ENCODE measurements around the gene TRAF5.

TRAF5 gene

DNA sequence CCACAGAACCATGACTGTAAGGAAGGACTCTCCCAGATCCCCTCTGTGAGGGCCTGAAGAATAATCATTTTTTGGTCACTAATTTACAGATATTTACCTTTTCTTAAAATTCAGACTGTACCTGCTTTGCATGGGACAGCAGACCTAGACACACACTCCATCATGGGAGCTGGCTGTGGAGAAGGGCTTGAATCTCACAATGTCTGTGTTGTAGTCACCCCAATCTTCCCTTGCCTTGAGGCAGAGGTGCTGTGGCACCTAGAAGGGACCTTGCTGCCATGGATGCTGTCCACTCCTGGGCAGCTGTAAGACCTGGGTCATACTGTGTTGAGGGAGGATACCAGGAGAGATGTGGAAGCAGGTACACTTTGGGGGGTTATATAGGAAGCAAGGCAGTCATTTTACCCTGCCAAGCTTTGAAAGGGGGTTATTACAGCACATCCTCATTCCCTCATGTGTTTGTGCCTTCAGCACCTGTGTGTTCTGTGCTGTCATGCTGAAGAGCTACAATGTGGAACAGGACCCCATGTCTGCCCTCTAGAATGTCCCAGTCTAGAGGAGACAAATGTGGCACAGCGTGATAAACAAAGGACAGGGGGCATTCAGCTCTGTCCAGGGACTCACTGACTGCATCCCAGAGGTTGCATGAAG is 27.1 kb downstream of the TRAF5 start:
- no peak overlapping the region for H3K4me3 ChIP-seq (ENCODE audit: low read depth, low read length)
- no peak for DNase-seq (ENCODE audit: low read depth, low spot score)
- CTCF ChIA-PET: interaction anchor here (1.3 kb wide), 1 partner anchor 30 kb away, joined by 7 read pairs; no protein-coding TSS in a partner anchor
- POLR2A ChIA-PET: no interaction called here
- TF ChIP-seq, protein P1, sequence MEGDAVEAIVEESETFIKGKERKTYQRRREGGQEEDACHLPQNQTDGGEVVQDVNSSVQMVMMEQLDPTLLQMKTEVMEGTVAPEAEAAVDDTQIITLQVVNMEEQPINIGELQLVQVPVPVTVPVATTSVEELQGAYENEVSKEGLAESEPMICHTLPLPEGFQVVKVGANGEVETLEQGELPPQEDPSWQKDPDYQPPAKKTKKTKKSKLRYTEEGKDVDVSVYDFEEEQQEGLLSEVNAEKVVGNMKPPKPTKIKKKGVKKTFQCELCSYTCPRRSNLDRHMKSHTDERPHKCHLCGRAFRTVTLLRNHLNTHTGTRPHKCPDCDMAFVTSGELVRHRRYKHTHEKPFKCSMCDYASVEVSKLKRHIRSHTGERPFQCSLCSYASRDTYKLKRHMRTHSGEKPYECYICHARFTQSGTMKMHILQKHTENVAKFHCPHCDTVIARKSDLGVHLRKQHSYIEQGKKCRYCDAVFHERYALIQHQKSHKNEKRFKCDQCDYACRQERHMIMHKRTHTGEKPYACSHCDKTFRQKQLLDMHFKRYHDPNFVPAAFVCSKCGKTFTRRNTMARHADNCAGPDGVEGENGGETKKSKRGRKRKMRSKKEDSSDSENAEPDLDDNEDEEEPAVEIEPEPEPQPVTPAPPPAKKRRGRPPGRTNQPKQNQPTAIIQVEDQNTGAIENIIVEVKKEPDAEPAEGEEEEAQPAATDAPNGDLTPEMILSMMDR (IDR thresholded peaks at IDR 0.05; ENCODE audit: insufficient read depth, low read length, missing control alignments): no peak

DNA sequence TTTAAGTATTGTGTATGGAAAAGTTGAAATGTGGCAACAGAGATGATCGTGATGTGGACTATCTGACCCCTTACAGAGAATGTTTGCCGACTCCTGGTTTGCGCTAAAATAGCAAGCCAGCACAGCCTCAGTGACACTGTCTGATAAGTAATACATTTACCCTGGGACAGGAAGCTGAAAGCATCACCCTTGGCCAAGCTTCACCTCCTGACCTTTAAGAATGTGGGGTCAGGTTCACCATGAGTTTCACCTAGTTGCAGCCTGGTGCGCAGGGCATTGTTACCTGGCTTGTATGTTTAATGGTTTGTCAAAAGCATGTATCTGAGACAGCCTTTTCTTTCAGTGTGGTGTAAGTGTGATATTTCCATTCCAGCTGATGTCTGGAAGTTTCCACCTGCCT is 29.2 kb downstream of the TRAF5 start:
- TF ChIP-seq, protein P1 (IDR thresholded peaks at IDR 0.05; ENCODE audit: insufficient read depth, low read length, missing control alignments): no peak
- POLR2A ChIA-PET: no interaction called here
- CTCF ChIA-PET: interaction anchor here (1.5 to 3.4 kb wide), 3 partner anchors 8 to 33 kb away, joined by 4 to 11 read pairs (median 6); no protein-coding TSS in a partner anchor
- H3K4me3 ChIP-seq (ENCODE audit: low read depth, low read length): no peak overlapping the region
- DNase-seq (ENCODE audit: low read depth, low spot score): no peak

DNA sequence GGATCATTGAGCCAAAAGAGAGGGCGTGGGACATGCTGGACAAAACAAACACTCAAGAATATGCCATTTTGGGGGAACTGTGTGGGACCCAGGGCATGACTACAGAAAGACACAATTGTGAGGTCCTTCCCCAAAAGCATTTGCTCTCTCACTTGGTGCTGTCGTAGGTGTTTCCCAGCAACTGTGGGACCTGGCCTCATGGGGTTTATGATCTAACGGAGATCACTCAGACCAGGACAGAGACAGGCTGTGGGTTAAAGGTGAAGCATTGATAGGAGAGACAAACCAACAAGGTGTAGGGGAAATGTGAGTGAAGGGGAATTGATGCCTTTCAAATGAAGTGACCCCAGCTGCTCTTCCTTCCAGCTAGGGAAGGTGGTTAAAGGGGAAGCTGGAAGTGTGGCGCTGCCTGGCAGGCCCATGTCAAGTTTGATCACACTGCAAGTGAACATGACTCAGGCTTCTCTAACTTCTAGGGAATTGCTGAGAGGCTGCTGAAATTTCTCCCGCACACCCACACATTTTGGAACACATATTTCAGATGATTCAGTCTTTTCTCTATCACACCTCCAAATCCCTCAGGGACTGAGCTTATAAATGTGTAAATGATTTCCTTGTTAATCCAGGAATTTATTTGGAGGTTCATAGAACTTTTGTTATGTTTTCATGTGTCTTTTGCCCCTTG is 30.2 kb downstream of the TRAF5 start:
- CTCF ChIA-PET: interaction anchor here (1.2 to 3.4 kb wide), 4 partner anchors 9 to 34 kb away, joined by 4 to 11 read pairs (median 6); no protein-coding TSS in a partner anchor
- H3K4me3 ChIP-seq (ENCODE audit: low read depth, low read length): no peak overlapping the region
- POLR2A ChIA-PET: no interaction called here
- TF ChIP-seq, protein P1 (IDR thresholded peaks at IDR 0.05; ENCODE audit: insufficient read depth, low read length, missing control alignments): no peak
- DNase-seq (ENCODE audit: low read depth, low spot score): no peak

DNA sequence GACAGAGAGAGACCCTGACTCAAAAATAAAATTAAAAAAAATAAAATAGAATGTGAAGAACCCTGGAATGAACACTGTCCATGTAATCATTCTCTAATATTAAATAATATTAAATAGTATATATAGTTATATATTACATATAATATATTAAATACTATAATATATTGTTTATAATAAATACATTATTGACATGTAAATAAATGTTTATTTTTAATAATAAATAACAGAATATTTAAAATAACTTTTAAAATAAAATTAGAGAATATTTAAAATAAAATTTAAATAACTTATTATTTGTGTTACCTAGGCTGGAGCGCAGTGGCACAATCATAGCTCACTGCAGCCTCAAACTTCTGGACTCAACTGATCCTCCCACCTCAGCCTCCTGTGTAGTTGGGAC is 32.1 kb downstream of the TRAF5 start:
- ChIA-PET POLR2A (no interaction called here), CTCF (interaction anchor here (1.2 to 1.5 kb wide), 2 partner anchors 111 to 155 kb away, joined by 3 to 4 read pairs; no protein-coding TSS in a partner anchor)
- DNase-seq (ENCODE audit: low read depth, low spot score): no peak
- H3K4me3 ChIP-seq (ENCODE audit: low read depth, low read length): no peak overlapping the region
- TF ChIP-seq, protein P1 (IDR thresholded peaks at IDR 0.05; ENCODE audit: insufficient read depth, low read length, missing control alignments): no peak

DNA sequence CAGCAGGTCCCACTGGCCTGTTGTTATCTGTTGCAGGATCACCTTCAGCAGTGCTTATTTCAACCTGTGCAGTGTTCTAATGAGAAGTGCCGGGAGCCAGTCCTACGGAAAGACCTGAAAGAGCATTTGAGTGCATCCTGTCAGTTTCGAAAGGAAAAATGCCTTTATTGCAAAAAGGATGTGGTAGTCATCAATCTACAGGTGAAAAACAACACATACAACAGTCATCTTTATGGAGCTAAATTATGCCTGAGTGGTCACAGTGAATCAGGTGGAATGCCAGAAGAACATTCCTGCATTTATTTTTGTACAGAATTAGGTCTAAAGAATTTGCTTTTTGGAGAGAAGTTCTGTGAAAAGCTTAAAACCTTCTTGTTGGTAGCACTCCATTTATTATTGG is 33.2 kb downstream of the TRAF5 start:
- POLR2A ChIA-PET: no interaction called here
- CTCF ChIA-PET: interaction anchor here (2.3 kb wide), 1 partner anchor 111 kb away, joined by 10 read pairs; no protein-coding TSS in a partner anchor
- no peak overlapping the region for H3K4me3 ChIP-seq (ENCODE audit: low read depth, low read length)
- TF ChIP-seq, protein P1 (IDR thresholded peaks at IDR 0.05; ENCODE audit: insufficient read depth, low read length, missing control alignments): no peak
- DNase-seq (ENCODE audit: low read depth, low spot score): no peak

DNA sequence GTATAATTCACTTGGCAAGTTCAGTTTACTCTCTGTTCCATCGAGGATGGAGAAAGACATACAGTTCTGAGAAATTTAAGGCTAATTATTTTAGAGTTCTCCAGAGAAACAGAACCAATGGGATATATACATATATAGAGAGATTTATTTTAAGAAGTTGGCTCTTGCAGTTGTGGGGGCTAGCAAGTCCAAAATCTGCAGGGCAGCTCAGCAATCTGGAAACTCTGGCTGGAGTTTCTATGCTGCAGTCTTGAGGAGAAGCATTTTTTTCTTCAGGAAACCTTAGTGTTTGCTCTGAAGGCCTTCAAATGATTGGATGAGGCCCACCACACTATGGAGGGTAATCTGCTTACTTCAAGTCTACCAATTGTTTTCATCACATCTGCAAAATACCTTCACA is 34.6 kb downstream of the TRAF5 start:
- TF ChIP-seq, protein P1 (IDR thresholded peaks at IDR 0.05; ENCODE audit: insufficient read depth, low read length, missing control alignments): no peak
- no peak overlapping the region for H3K4me3 ChIP-seq (ENCODE audit: low read depth, low read length)
- no peak for DNase-seq (ENCODE audit: low read depth, low spot score)
- POLR2A ChIA-PET: no interaction called here
- CTCF ChIA-PET: interaction anchor here (2.3 kb wide), 1 partner anchor 109 kb away, joined by 10 read pairs; no protein-coding TSS in a partner anchor
